GM21619 (cell line): ENCODE results near the gene FCGR3B.
A peak's percentile ranks its signal among the peaks of the same experiment; 100 is the strongest.
"Not testable (repeated sequence)": the region's sequence is repeated elsewhere in the genome, so short reads cannot be mapped to it uniquely, and the experiment has no call there.

Experiments
- ATAC-seq: cut with Tn5 transposase; IDR thresholded peaks from one replicate; pipeline ENCODE4 v1.9.1; 2021; ENCODE audit not compliant: unreplicated experiment

Gene FCGR3B

GRCh38 chr1:161606541-161607336 is 24.2 kb downstream of the FCGR3B start:
- ATAC-seq, result not testable (repeated sequence)

- ATAC-seq, result not testable (repeated sequence)
These were observed 25.0 kb downstream of the FCGR3B start for GRCh38 chr1:161605762-161606540.

GRCh38 chr1:161605024-161605423 is 26.0 kb downstream of the FCGR3B start:
- not testable (repeated sequence) for ATAC-seq

GRCh38 chr1:161597077-161597476 is 33.9 kb downstream of the FCGR3B start:
- not testable (repeated sequence) for ATAC-seq

GRCh38 chr1:161595583-161595982 is 35.4 kb downstream of the FCGR3B start:
- ATAC-seq, result not testable (repeated sequence)

- ATAC-seq, result not testable (repeated sequence)
These were observed 35.8 kb downstream of the FCGR3B start for GRCh38 chr1:161595173-161595572.

- ATAC-seq, result not testable (repeated sequence)
These were observed 36.5 kb downstream of the FCGR3B start for GRCh38 chr1:161594269-161594984.

GRCh38 chr1:161593092-161593755 is 37.8 kb downstream of the FCGR3B start:
- ATAC-seq, result not testable (repeated sequence)

- not testable (repeated sequence) for ATAC-seq
These were observed 38.4 kb downstream of the FCGR3B start for GRCh38 chr1:161592586-161592985.

- ATAC-seq, result not testable (repeated sequence)
These were observed 41.1 kb downstream of the FCGR3B start for GRCh38 chr1:161589920-161590319.

- not testable (repeated sequence) for ATAC-seq
These were observed 41.6 kb downstream of the FCGR3B start for GRCh38 chr1:161589365-161589764.

- ATAC-seq, result not testable (repeated sequence)
These were observed 42.4 kb downstream of the FCGR3B start for GRCh38 chr1:161588596-161588995.

- not testable (repeated sequence) for ATAC-seq
These were observed 48.1 kb downstream of the FCGR3B start for GRCh38 chr1:161582882-161583281.

- peak; percentile 62 for ATAC-seq
These were observed 50.0 kb downstream of the FCGR3B start for GRCh38 chr1:161580879-161581537.

- not testable (repeated sequence) for ATAC-seq
These were observed 51.0 kb downstream of the FCGR3B start for GRCh38 chr1:161579856-161580507.

- ATAC-seq, result not testable (repeated sequence)
These were observed 54.3 kb downstream of the FCGR3B start for GRCh38 chr1:161576676-161577075.
